Peyer's patch (tissue), 4 donors: ENCODE measurements around the gene PIGK. TPM values are rescaled to one million over a fixed set of nuclear protein-coding genes. Genes with fewer than 3 reads are reported as not detected.
A peak's percentile ranks its signal among the peaks of the same experiment; 100 is the strongest.
"Not testable (repeated sequence)": the region's sequence is repeated elsewhere in the genome, so short reads cannot be mapped to it uniquely, and the experiment has no call there.

Source experiments
- DNase-seq, 3 donors: peaks; one replicate each; pipeline ENCODE4 v3.0.0-alpha.2; 2017 to 2019
- H3K27ac ChIP-seq, 4 donors: fragments of 200-600 bp; sonication (generic); one replicate each; pipeline ENCODE4 v1.5.1; 2016 to 2019
- H3K27me3 ChIP-seq, 2 donors: fragments of 200-600 bp; sonication (generic); one replicate each; pipeline ENCODE4 v1.5.1; 2019
- H3K36me3 ChIP-seq, 3 donors: fragments of 200-600 bp; sonication (generic); one replicate each; pipeline ENCODE4 v1.5.1; 2016 to 2019
- H3K4me1 ChIP-seq, 4 donors: fragments of 200-600 bp; sonication (generic); one replicate each; pipeline ENCODE4 v1.5.1; 2016 to 2019
- H3K4me3 ChIP-seq, 4 donors: fragments of 200-600 bp; sonication (generic); 1 replicate in 3 of 4; 2 replicates in 1 of 4; pipeline ENCODE4 v1.5.1; 2016 to 2019; ENCODE audit warnings: mild to moderate bottlenecking in 1 of 4
- H3K9me3 ChIP-seq, 4 donors: fragments of 200-600 bp; sonication (generic); one replicate each; pipeline ENCODE4 v1.5.1; 2016 to 2019; ENCODE audit warnings: mild to moderate bottlenecking in 1 of 4
- CTCF ChIP-seq, 6 experiments: fragments of 450-650 bp in 4 of 6; fragments of 200-600 bp in 2 of 6; sonication (generic) in 1 of 6; IDR thresholded peaks; one replicate each; pipeline ENCODE4 v1.5.1; 2017 to 2019; ENCODE audit warnings: antibody characterized with exemption in 6 of 6, mild to moderate bottlenecking in 3 of 6, moderate library complexity in 1 of 6
- POLR2A ChIP-seq, 2 donors: fragments of 450-650 bp; IDR thresholded peaks; one replicate each; pipeline ENCODE4 v1.5.1; 2017; ENCODE audit warnings: antibody characterized with exemption in 2 of 2, mild to moderate bottlenecking in 2 of 2, moderate library complexity in 2 of 2
- total RNA-seq, 4 donors: library from RNA; depleted of rRNA; stranded (reverse); fragments of >200 nt; gene quantifications; one replicate each; pipeline ENCODE4 v1.1.0, GENCODE V29; 2016

The PIGK gene
- total RNA-seq, 4 donors from 2014 or later = 4.1 to 8.8 (median 6.4) TPM

- no peak overlapping the region for H3K27ac ChIP-seq
- no peak for DNase-seq
- H3K27me3 ChIP-seq = no peaks in the 10 kb centered on the region
- no peak overlapping the region for H3K4me3 ChIP-seq
- no peaks in the 10 kb centered on the region for H3K36me3 ChIP-seq
- TF ChIP-seq CTCF (IDR thresholded peaks at IDR 0.05) = no peak
- TF ChIP-seq POLR2A (IDR thresholded peaks at IDR 0.05) = no peak
- peaks cover 0 to 7% (median 0%) of the 10 kb centered on the region in 4 donors for H3K4me1 ChIP-seq
- H3K9me3 ChIP-seq = no peaks in the 10 kb centered on the region
Observed at GRCh38 chr1:77220687-77221463, 1.6 kb upstream of the PIGK start.

GRCh38 chr1:77218477-77219165 is 609 bp downstream of the PIGK start:
- Histone ChIP-seq H3K9me3 (no peaks in the 10 kb centered on the region), H3K27me3 (no peaks in the 10 kb centered on the region), H3K36me3 (no peaks in the 10 kb centered on the region), H3K27ac (peak overlapping the region; percentile 79 to 84 (median 83)), H3K4me3 (peak overlapping the region; percentile 67 to 95 (median 85)), H3K4me1 (peaks cover 0 to 7% (median 0%) of the 10 kb centered on the region in 4 donors)
- DNase-seq = no peak
- TF ChIP-seq POLR2A (IDR thresholded peaks at IDR 0.05) = no peak
- no peak for TF ChIP-seq CTCF (IDR thresholded peaks at IDR 0.05)

GRCh38 chr1:77204043-77204442 is 15.2 kb downstream of the PIGK start:
- not testable (repeated sequence) for DNase-seq, H3K4me1 ChIP-seq, H3K9me3 ChIP-seq, H3K27ac ChIP-seq, H3K4me3 ChIP-seq, H3K36me3 ChIP-seq, H3K27me3 ChIP-seq

GRCh38 chr1:77202751-77203150 is 16.5 kb downstream of the PIGK start:
- TF ChIP-seq CTCF (IDR thresholded peaks at IDR 0.05) = no peak
- no peak for TF ChIP-seq POLR2A (IDR thresholded peaks at IDR 0.05)
- H3K27me3 ChIP-seq = no peaks in the 10 kb centered on the region
- H3K4me3 ChIP-seq = no peak overlapping the region
- no peaks in the 10 kb centered on the region for H3K36me3 ChIP-seq
- no peak for DNase-seq
- no peak overlapping the region for H3K27ac ChIP-seq
- peaks cover 0 to 6% (median 0%) of the 10 kb centered on the region in 4 donors for H3K9me3 ChIP-seq
- no peaks in the 10 kb centered on the region for H3K4me1 ChIP-seq

- Histone ChIP-seq H3K4me1 (no peaks in the 10 kb centered on the region), H3K36me3 (no peaks in the 10 kb centered on the region), H3K9me3 (peaks cover 0 to 6% (median 0%) of the 10 kb centered on the region in 4 donors), H3K27me3 (no peaks in the 10 kb centered on the region), H3K4me3 (no peak overlapping the region), H3K27ac (no peak overlapping the region)
- TF ChIP-seq POLR2A (IDR thresholded peaks at IDR 0.05) (no peak), CTCF (IDR thresholded peaks at IDR 0.05) (no peak)
- DNase-seq = no peak
Observed at GRCh38 chr1:77200806-77201205, 18.4 kb downstream of the PIGK start.

- TF ChIP-seq POLR2A (IDR thresholded peaks at IDR 0.05) = no peak
- TF ChIP-seq CTCF (IDR thresholded peaks at IDR 0.05) = no peak
- Histone ChIP-seq H3K36me3 (no peaks in the 10 kb centered on the region), H3K4me1 (no peaks in the 10 kb centered on the region), H3K9me3 (peaks cover 0 to 6% (median 0%) of the 10 kb centered on the region in 4 donors), H3K4me3 (no peak overlapping the region), H3K27me3 (no peaks in the 10 kb centered on the region), H3K27ac (no peak overlapping the region)
- no peak for DNase-seq
Observed at GRCh38 chr1:77200293-77200692, 18.9 kb downstream of the PIGK start.
